Kidney tubule cell (primary cell): ENCODE measurements around the gene HOXA13.

Source experiments
- DNase-seq: peaks from one replicate; pipeline ENCODE4 v3.0.0-alpha.2; 2018; ENCODE audit warnings: low spot score

The HOXA13 gene

GRCh38 chr7:27181795-27182275 lies 18.1 kb downstream of the HOXA13 start:
- DNase-seq, result peak; percentile 3

GRCh38 chr7:27180431-27181420 lies 19.2 kb downstream of the HOXA13 start:
- peak; percentile 4 for DNase-seq

GRCh38 chr7:27179503-27180430 lies 20.1 kb downstream of the HOXA13 start:
- DNase-seq, result peak; percentile 91

GRCh38 chr7:27179030-27179429 lies 20.9 kb downstream of the HOXA13 start:
- peak; percentile 15 for DNase-seq

- no peak for DNase-seq
These were observed 21.5 kb downstream of the HOXA13 start for GRCh38 chr7:27178366-27178765.

- DNase-seq, result no peak
These were observed 22.0 kb downstream of the HOXA13 start for GRCh38 chr7:27177795-27178320.

GRCh38 chr7:27176962-27177794 lies 22.7 kb downstream of the HOXA13 start:
- no peak for DNase-seq

GRCh38 chr7:27176524-27176845 lies 23.4 kb downstream of the HOXA13 start:
- no peak for DNase-seq

GRCh38 chr7:27175626-27176523 lies 24.0 kb downstream of the HOXA13 start:
- DNase-seq, result no peak

GRCh38 chr7:27174874-27175625 lies 24.8 kb downstream of the HOXA13 start:
- peak; percentile 64 for DNase-seq

- peak; percentile 53 for DNase-seq
These were observed 25.7 kb downstream of the HOXA13 start, which contains the start of gene HOXA10 for GRCh38 chr7:27173956-27174873. TSS of gene HOXA10 (minus strand) at chr7:27174320. CDS start at chr7:27174306, 14 bp downstream.

- DNase-seq, result peak; percentile 58
These were observed 26.4 kb downstream of the HOXA13 start for GRCh38 chr7:27173511-27173955.

- peak; percentile 62 for DNase-seq
These were observed 26.9 kb downstream of the HOXA13 start for GRCh38 chr7:27172823-27173510.

GRCh38 chr7:27172315-27172774 lies 27.5 kb downstream of the HOXA13 start:
- peak; percentile 42 for DNase-seq

- DNase-seq, result peak; percentile 64
These were observed 28.1 kb downstream of the HOXA13 start for GRCh38 chr7:27171637-27172314.

- DNase-seq, result peak; percentile 72
These were observed 28.6 kb downstream of the HOXA13 start for GRCh38 chr7:27171325-27171636.
